Left lung (tissue), 10 donors: ENCODE measurements around the gene JAK3. TPM values are rescaled to one million over a fixed set of nuclear protein-coding genes. Genes with fewer than 3 reads are reported as not detected.

Experiments
- ATAC-seq: fragments of 200-7000 bp; cut with Tn5 transposase; one replicate; pipeline ENCODE4 v1.9.1; 2020; ENCODE audit warnings: moderate library complexity
- DNase-seq, 4 donors: peaks; one replicate each; pipeline ENCODE4 v3.0.0-alpha.2; 2013 to 2020
- H3K27ac ChIP-seq, 2 donors: fragments of 200-600 bp; sonication (generic) in 1 of 2; one replicate each; pipeline versions ENCODE4 v1.5.0 to v1.8.0; 2020 to 2021
- H3K27me3 ChIP-seq, 2 donors: fragments of 200-600 bp; sonication (generic) in 1 of 2; one replicate each; pipeline versions ENCODE4 v1.5.0 to v1.8.0; 2020 to 2021
- H3K36me3 ChIP-seq, 2 donors: fragments of 200-600 bp; sonication (generic) in 1 of 2; one replicate each; pipeline versions ENCODE4 v1.5.0 to v1.8.0; 2020 to 2021
- H3K4me1 ChIP-seq, 2 donors: fragments of 200-600 bp; one replicate each; pipeline ENCODE4 v1.8.0; 2021
- H3K4me3 ChIP-seq, 2 donors: fragments of 200-600 bp; sonication (generic) in 1 of 2; one replicate each; pipeline versions ENCODE4 v1.5.0 to v1.8.0; 2020 to 2021; ENCODE audit warnings: mild to moderate bottlenecking in 1 of 2
- H3K9me3 ChIP-seq, 2 donors: fragments of 200-600 bp; sonication (generic) in 1 of 2; one replicate each; pipeline versions ENCODE4 v1.5.0 to v1.8.0; 2020 to 2021
- intact Hi-C, 2 donors: fragments of 100-400 bp; cut with DNase I; formaldehyde crosslinking; loops; one replicate each; pipeline versions ENCODE4 v1.11.2 to v1.14.2; 2022
- polyA plus RNA-seq, 6 donors: library from polyadenylated mRNA; unstranded; fragments of 120-200 nt; gene quantifications; one replicate each; pipeline ENCODE4 v1.2.1, GENCODE V29; 2013; ENCODE audit not compliant: insufficient read length in 6 of 6
- total RNA-seq, 2 donors: library from RNA; stranded (reverse); fragmentation: NEBNext Ultra II Directional; extraction: Animal tissue kit (Norgen Biotek cat#: 25700); gene quantifications; one replicate each; pipeline ENCODE4 v1.2.1, GENCODE V29; 2021
- TF ChIP-seq, protein P1 (sequence below), 2 donors: fragments of 200-600 bp; sonication (generic) in 1 of 2; IDR thresholded peaks; one replicate each; pipeline versions ENCODE4 v1.5.0 to v1.8.0; 2021; ENCODE audit warnings: antibody characterized with exemption in 2 of 2
- donor health status: DM: no; HTN: yes; CAD: no.
- donor health status: DM: no; HTN: no; CAD: no.

Gene JAK3
- total and polyA plus RNA-seq, 8 donors = 2.3 to 35.9 (median 3.0) TPM

- TF ChIP-seq, protein P1, sequence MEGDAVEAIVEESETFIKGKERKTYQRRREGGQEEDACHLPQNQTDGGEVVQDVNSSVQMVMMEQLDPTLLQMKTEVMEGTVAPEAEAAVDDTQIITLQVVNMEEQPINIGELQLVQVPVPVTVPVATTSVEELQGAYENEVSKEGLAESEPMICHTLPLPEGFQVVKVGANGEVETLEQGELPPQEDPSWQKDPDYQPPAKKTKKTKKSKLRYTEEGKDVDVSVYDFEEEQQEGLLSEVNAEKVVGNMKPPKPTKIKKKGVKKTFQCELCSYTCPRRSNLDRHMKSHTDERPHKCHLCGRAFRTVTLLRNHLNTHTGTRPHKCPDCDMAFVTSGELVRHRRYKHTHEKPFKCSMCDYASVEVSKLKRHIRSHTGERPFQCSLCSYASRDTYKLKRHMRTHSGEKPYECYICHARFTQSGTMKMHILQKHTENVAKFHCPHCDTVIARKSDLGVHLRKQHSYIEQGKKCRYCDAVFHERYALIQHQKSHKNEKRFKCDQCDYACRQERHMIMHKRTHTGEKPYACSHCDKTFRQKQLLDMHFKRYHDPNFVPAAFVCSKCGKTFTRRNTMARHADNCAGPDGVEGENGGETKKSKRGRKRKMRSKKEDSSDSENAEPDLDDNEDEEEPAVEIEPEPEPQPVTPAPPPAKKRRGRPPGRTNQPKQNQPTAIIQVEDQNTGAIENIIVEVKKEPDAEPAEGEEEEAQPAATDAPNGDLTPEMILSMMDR (IDR thresholded peaks at IDR 0.05) = no peak
- intact Hi-C loops = loop anchor here in 1 of 2 donors (10.0 kb wide), 2 partner anchors 63 to 133 kb away; no protein-coding TSS in a partner anchor
- no peaks in the 10 kb centered on the region for H3K27me3 ChIP-seq
- peaks cover 11 to 47% of the 10 kb centered on the region in 2 donors for H3K4me1 ChIP-seq
- H3K27ac ChIP-seq = no peak overlapping the region
- H3K36me3 ChIP-seq = peaks cover 9 to 44% of the 10 kb centered on the region in 2 donors
- H3K9me3 ChIP-seq = no peaks in the 10 kb centered on the region
- no peak for ATAC-seq
- peak overlapping the region in 1 of 2 donors; percentile 100 for H3K4me3 ChIP-seq
- no peak for DNase-seq
These were observed 14.0 kb upstream of the JAK3 start for GRCh38 chr19:17861542-17862402.

DNA sequence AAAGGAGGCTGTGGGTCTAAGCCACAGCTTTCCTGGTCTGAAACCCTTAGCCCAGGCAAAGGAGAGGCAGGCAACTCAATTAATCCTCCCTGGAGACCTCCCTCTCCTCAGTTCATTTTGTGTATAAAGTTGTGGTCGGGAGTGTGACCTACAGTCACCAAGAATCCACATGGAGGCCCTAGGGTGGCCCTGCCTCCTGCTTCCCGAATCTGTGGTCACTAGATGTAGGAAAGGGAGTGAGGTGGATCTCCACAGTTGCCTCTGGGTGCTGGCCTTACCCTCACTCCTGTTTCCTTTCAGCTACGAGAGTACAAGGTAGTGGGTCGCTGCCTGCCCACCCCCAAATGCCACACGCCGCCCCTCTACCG lies 13.2 kb upstream of the JAK3 start:
- DNase-seq = no peak
- ATAC-seq = no peak
- H3K4me1 ChIP-seq = peaks cover 11 to 47% of the 10 kb centered on the region in 2 donors
- no peaks in the 10 kb centered on the region for H3K27me3 ChIP-seq
- no peaks in the 10 kb centered on the region for H3K9me3 ChIP-seq
- intact Hi-C loops = loop anchor here in 1 of 2 donors (10.0 kb wide), 2 partner anchors 64 to 134 kb away; no protein-coding TSS in a partner anchor
- H3K27ac ChIP-seq = peak overlapping the region in 1 of 2 donors; percentile 86
- H3K4me3 ChIP-seq = peak overlapping the region; percentile 98 to 100
- TF ChIP-seq, protein P1 (IDR thresholded peaks at IDR 0.05) = no peak
- peaks cover 9 to 44% of the 10 kb centered on the region in 2 donors for H3K36me3 ChIP-seq

GRCh38 chr19:17860331-17860992 lies 12.7 kb upstream of the JAK3 start:
- Histone ChIP-seq H3K4me1 (peaks cover 11 to 49% of the 10 kb centered on the region in 2 donors), H3K9me3 (no peaks in the 10 kb centered on the region), H3K27ac (peak overlapping the region; percentile 71 to 86), H3K36me3 (peaks cover 9 to 42% of the 10 kb centered on the region in 2 donors), H3K4me3 (peak overlapping the region; percentile 98 to 100), H3K27me3 (no peaks in the 10 kb centered on the region)
- DNase-seq (no peak), ATAC-seq (no peak)
- TF ChIP-seq, protein P1 (IDR thresholded peaks at IDR 0.05) = no peak
- intact Hi-C loops = loop anchor here in 1 of 2 donors (10.0 kb wide), 2 partner anchors 64 to 134 kb away; no protein-coding TSS in a partner anchor

DNA sequence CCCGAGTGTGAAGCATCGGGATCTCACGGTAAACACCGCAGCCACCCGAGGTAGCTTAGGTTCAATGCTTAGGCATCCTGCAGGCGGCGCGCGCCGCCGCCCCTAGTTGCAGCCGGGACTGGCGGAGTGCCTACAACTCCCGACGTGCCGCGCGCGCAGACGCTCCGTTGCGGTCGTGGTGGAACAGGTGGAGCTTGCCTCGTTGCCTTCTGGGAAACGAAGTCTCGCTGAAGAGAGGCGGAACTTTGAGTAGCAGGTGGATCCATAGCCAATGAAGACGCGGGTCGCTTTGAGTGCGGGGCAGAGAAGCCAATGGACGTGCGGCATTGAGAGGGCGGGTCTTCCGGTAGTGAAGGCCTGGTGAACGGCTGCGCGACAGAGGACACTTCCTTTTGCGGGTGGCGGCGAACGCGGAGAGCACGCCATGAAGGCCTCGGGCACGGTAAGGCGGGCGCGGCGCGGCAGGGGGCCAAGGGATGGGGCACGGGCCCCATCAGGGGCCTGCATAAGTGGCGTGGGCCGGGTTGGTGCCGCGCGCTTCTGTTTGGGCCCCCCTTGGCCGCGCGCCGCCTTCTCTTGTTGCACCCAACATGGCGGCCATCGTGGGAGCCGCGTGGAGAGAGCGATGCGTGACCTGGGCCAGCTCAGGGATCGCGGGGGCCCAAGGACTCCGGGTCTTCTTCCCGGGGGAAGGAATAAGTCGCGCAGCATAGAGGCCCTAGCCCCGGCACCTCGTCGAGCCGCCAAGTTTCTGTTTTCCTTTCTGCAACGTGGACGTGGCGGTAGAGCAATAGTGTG lies 11.9 kb upstream of the JAK3 start, which contains the start of gene RPL18A:
Gene RPL18A (plus strand): TSS at position 378 of the 798 bp plus-strand sequence. CDS start 47 bp downstream, at position 425.
- Histone ChIP-seq H3K9me3 (no peaks in the 10 kb centered on the region), H3K27ac (peak within 1 kb of the TSS; percentile 71 to 86), H3K27me3 (no peaks in the 10 kb centered on the region), H3K4me1 (peaks cover 11 to 50% of the 10 kb centered on the region in 2 donors), H3K4me3 (peak within 1 kb of the TSS; percentile 98 to 100), H3K36me3 (peaks cover 9 to 35% of the 10 kb centered on the region in 2 donors)
- intact Hi-C loops = loop anchor here in 1 of 2 donors (10.0 kb wide), 3 partner anchors 65 to 135 kb away; no protein-coding TSS in a partner anchor
- ATAC-seq (peak; percentile 96), DNase-seq (peak; percentile 98 to 100 (median 100))
- TF ChIP-seq, protein P1 (IDR thresholded peaks at IDR 0.05) = peak; percentile 51 to 74
